Ovary (tissue), 9 donors: ENCODE data around the gene BLOC1S6. TPM values are rescaled to one million over a fixed set of nuclear protein-coding genes. Genes with fewer than 3 reads are reported as not detected.

Experiments used
- DNase-seq, 5 donors: peaks; one replicate each; pipeline ENCODE4 v3.0.0-alpha.2; 2019 to 2020
- H3K27ac ChIP-seq, 2 donors: fragments of 200-600 bp; one replicate each; pipeline versions ENCODE4 v1.5.1 to v1.8.0; 2019 to 2022
- H3K27me3 ChIP-seq: fragments of 200-600 bp; one replicate; pipeline ENCODE4 v1.8.0; 2022
- H3K36me3 ChIP-seq: fragments of 200-600 bp; sonication (generic); one replicate; pipeline ENCODE4 v1.5.1; 2019
- H3K4me1 ChIP-seq: one replicate; pipeline ENCODE4 v1.8.1; 2013; ENCODE audit warnings: mild to moderate bottlenecking, moderate library complexity; ENCODE audit not compliant: insufficient read depth
- H3K4me3 ChIP-seq: fragments of 200-600 bp; sonication (generic); one replicate; pipeline ENCODE4 v1.5.1; 2017
- H3K9me3 ChIP-seq, 2 donors: fragments of 200-600 bp in 1 of 2; sonication (generic) in 1 of 2; one replicate each; pipeline versions ENCODE4 v1.5.1 to v1.8.1; 2013 to 2019; ENCODE audit warnings: mild to moderate bottlenecking in 1 of 2, moderate library complexity in 1 of 2
- EP300 ChIP-seq: sonication (generic); formaldehyde crosslinking; IDR thresholded peaks from one replicate; pipeline ENCODE4 v1.6.1; 2017; ENCODE audit warnings: antibody characterized with exemption
- POLR2A ChIP-seq: fragments of 450-650 bp; IDR thresholded peaks from one replicate; pipeline ENCODE4 v1.6.1; 2017; ENCODE audit warnings: antibody characterized with exemption, mild to moderate bottlenecking, moderate library complexity
- WGBS, 3 donors: extraction: QIAGEN DNeasy Blood & Tissue Kit in 1 of 3; methylation state at CpG; one replicate each; pipeline versions ENCODE4 v1.1.5 to v1.1.7; 2013 to 2017; 5-methylcytosine and 5-hydroxymethylcytosine counted together
- intact Hi-C, 4 donors: fragments of 100-400 bp; cut with DNase I; formaldehyde crosslinking; loops; one replicate each; pipeline versions ENCODE4 v1.11.0 to v1.15.1; 2022 to 2023
- polyA plus RNA-seq, 2 donors: library from polyadenylated mRNA; stranded (reverse); fragments of 200-250 nt in 1 of 2; fragments of 350-450 nt in 1 of 2; fragmentation: Illumina TruSeq in 1 of 2; extraction: RNeasy Lipid Tissue Mini Kit (QIAGEN cat#74804) in 1 of 2; gene quantifications; one replicate each; pipeline ENCODE4 v1.2.3, GENCODE V29; 2013 to 2014
- total RNA-seq, 7 donors: library from RNA; depleted of rRNA in 2 of 7; stranded (reverse); fragments of >200 nt in 2 of 7; fragmentation: NEBNext Ultra II Directional in 3 of 7; extraction: Animal tissue kit (Norgen Biotek cat#: 25700) in 3 of 7; gene quantifications; one replicate each; pipeline versions ENCODE4 v1.1.0 to v1.2.4, GENCODE V29; 2016 to 2023
- TF ChIP-seq, protein P1 (sequence below), 3 donors: fragments of 450-650 bp in 2 of 3; fragments of 200-600 bp in 1 of 3; IDR thresholded peaks; one replicate each; pipeline versions ENCODE4 v1.5.1 to v1.8.0; 2016 to 2022; ENCODE audit warnings: antibody characterized with exemption in 3 of 3, mild to moderate bottlenecking in 1 of 3
- donor health status: DM: no; HTN: no; CAD: no; lungs with moderate emphysema.
- donor health status: DM: no; HTN: no; CAD: no.
- donor health status: Bipolar disorder and iron deficiency.
- donor health status: DM: yes; HTN: yes; CAD: no.
- donor health status: DM: no; HTN: no; CAD: no.
- donor health status: DM: yes; HTN: yes; CAD: no.

Gene BLOC1S6
- total and polyA plus RNA-seq, 9 donors, result 28.8 to 58.3 (median 46.1) TPM

GRCh38 chr15:45585069-45585791, 1.9 kb upstream of the BLOC1S6 start:
- DNase-seq, result no peak
- Histone ChIP-seq H3K27me3 (no peaks in the 10 kb centered on the region), H3K4me3 (no peak overlapping the region), H3K36me3 (no peaks in the 10 kb centered on the region), H3K27ac (peak overlapping the region in 1 of 2 donors; percentile 98), H3K4me1 (peaks cover 5% of the 10 kb centered on the region), H3K9me3 (no peaks in the 10 kb centered on the region)
- intact Hi-C loops, result loop anchor here in 1 of 4 donors (5.0 to 10.0 kb wide), 2 partner anchors 60 to 183 kb away; partner anchors contain the start of gene SLC30A4
- WGBS, 3 donors, result 57 to 65% (median 58%) methylated on average over 7 of the region's 7 CpGs
- TF ChIP-seq, protein P1, sequence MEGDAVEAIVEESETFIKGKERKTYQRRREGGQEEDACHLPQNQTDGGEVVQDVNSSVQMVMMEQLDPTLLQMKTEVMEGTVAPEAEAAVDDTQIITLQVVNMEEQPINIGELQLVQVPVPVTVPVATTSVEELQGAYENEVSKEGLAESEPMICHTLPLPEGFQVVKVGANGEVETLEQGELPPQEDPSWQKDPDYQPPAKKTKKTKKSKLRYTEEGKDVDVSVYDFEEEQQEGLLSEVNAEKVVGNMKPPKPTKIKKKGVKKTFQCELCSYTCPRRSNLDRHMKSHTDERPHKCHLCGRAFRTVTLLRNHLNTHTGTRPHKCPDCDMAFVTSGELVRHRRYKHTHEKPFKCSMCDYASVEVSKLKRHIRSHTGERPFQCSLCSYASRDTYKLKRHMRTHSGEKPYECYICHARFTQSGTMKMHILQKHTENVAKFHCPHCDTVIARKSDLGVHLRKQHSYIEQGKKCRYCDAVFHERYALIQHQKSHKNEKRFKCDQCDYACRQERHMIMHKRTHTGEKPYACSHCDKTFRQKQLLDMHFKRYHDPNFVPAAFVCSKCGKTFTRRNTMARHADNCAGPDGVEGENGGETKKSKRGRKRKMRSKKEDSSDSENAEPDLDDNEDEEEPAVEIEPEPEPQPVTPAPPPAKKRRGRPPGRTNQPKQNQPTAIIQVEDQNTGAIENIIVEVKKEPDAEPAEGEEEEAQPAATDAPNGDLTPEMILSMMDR (IDR thresholded peaks at IDR 0.05), result no peak
- TF ChIP-seq EP300 (no peak), POLR2A (no peak)

GRCh38 chr15:45586125-45586524, 1.1 kb upstream of the BLOC1S6 start:
- Histone ChIP-seq H3K9me3 (no peaks in the 10 kb centered on the region), H3K4me3 (peak overlapping the region; percentile 64), H3K27me3 (no peaks in the 10 kb centered on the region), H3K4me1 (peaks cover 5% of the 10 kb centered on the region), H3K36me3 (no peaks in the 10 kb centered on the region), H3K27ac (peak overlapping the region in 1 of 2 donors; percentile 98)
- intact Hi-C loops, result loop anchor here in 1 of 4 donors (5.0 to 10.0 kb wide), 2 partner anchors 61 to 184 kb away; partner anchors contain the start of gene SLC30A4
- TF ChIP-seq, protein P1 (IDR thresholded peaks at IDR 0.05), result no peak
- TF ChIP-seq POLR2A (no peak), EP300 (no peak)
- 64 to 77% (median 75%) methylated on average over 3 of the region's 3 CpGs for WGBS, 3 donors
- DNase-seq, result no peak

DNA sequence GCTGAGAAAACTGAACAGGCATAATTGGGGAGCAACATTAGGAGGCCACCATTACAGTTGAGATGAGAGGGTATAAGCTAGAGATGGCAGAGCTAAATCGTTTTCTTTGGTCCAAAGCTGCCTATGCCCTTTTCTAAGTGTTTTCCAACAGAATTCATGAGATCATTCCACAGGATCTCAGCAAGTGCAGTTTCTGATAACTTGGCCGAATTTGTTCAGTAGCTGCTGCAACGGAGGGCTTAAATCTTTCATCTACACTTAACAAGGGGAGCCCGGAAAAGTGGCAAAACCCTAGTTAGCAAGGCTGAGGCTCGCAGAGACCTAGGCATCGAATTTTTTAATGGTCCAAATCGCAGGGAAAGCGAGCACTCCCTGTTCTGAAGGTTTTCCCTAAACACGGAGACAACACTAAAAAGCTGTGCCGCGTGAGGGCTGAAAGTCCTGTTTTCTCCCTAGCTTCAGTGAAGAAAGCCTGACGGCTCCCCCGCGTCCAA, 531 bp upstream of the BLOC1S6 start:
- H3K36me3 ChIP-seq, result no peaks in the 10 kb centered on the region
- intact Hi-C loops, result loop anchor here in 1 of 4 donors (5.0 to 10.0 kb wide), 2 partner anchors 62 to 184 kb away; partner anchors contain the start of gene SLC30A4
- WGBS, 3 donors, result 0 to 3% (median 1%) methylated on average over 14 of the region's 14 CpGs
- no peaks in the 10 kb centered on the region for H3K27me3 ChIP-seq
- H3K4me1 ChIP-seq, result peaks cover 7% of the 10 kb centered on the region
- TF ChIP-seq EP300, result no peak
- TF ChIP-seq POLR2A, result no peak
- TF ChIP-seq, protein P1 (IDR thresholded peaks at IDR 0.05), result no peak
- peak overlapping the region; percentile 97 to 98 for H3K27ac ChIP-seq
- H3K9me3 ChIP-seq, result no peaks in the 10 kb centered on the region
- DNase-seq, result no peak
- H3K4me3 ChIP-seq, result peak overlapping the region; percentile 64

GRCh38 chr15:45587863-45588170, 638 bp downstream of the BLOC1S6 start:
- peaks cover 7% of the 10 kb centered on the region for H3K4me1 ChIP-seq
- WGBS, 3 donors, result 0 to 1% (median 0%) methylated on average over 4 of the region's 4 CpGs
- intact Hi-C loops, result loop anchor here in 1 of 4 donors (5.0 to 10.0 kb wide), 2 partner anchors 63 to 186 kb away; partner anchors contain the start of gene SLC30A4
- H3K36me3 ChIP-seq, result no peaks in the 10 kb centered on the region
- H3K27me3 ChIP-seq, result no peaks in the 10 kb centered on the region
- TF ChIP-seq EP300 (no peak), POLR2A (no peak)
- TF ChIP-seq, protein P1 (IDR thresholded peaks at IDR 0.05), result no peak
- peak overlapping the region; percentile 64 for H3K4me3 ChIP-seq
- no peaks in the 10 kb centered on the region for H3K9me3 ChIP-seq
- no peak for DNase-seq
- H3K27ac ChIP-seq, result peak overlapping the region; percentile 97 to 98
